22Rv1 (cell line): Measurements from ENCODE around the gene TPRX1.

Source experiments
- CTCF ChIP-seq: fragments of 450-650 bp; IDR thresholded peaks from 2 replicates; pipeline ENCODE4 v1.5.1; 2017; ENCODE audit warnings: mild to moderate bottlenecking
- ZFX ChIP-seq: fragments of 450-650 bp; IDR thresholded peaks from 2 replicates; pipeline ENCODE4 v1.6.1; 2017; ENCODE audit warnings: antibody characterized with exemption, borderline replicate concordance

GRCh38 chr19:47778049-47778953 is 26.1 kb downstream of the TPRX1 start, which contains the start of gene SELENOW:
- TF ChIP-seq CTCF: no peak
- TF ChIP-seq ZFX: no peak
